Measurements from ENCODE around the gene ZNF541. TPM values are rescaled to one million over a fixed set of nuclear protein-coding genes. Genes with fewer than 3 reads are reported as not detected.

The ZNF541 gene
- total RNA-seq, 2 donors from 2014 or later: 0.69 to 0.96 TPM

DNA sequence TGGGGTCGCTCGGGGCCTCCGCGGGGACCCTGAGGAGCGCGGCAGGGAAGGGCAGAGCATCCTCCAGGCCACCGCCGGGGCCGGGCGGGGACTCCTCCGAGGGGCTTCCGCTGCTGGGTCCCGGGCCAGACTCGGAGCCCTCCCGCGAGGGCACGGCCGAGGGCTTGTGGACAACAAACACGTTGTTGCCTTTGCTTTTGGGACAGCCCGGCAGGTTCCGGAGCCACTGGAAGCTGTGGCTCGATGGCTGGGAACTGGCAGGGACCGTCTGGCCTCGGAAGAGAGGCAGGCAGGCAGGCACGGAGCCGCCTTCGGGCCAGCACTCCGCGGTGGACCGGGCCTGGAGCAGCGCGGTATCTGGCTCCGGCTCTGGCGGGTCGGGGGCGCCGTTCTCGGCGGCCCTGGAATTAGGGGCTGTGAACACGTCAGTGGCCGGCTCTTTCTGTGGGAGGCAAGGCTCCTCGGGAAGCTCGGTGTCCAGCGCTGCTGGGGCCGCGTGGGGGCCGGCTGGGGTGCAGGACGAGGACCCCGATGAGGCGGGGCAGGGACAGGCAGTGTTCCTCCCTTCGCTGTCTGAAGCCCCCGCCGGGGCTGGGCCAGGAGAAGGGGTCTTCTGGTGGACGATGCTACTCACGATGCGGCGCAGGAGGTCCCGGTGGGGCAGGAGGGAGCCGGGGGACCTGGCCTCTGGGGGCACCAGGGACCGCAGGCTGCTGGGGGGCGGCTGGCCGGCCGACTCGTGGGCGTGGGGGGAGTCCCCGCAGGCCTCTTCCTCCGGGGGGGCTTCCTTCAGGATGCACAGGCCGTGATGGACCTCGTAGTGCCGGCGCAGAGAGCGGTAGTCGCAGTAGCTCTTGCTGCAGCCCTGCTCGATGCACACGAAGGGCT, 27.6 kb downstream of the ZNF541 start:
- ATAC-seq (replicated peaks in 1 of 2): peak in 1 of 2 donors; percentile 24
- no peak for DNase-seq
- Mint-ChIP-seq H3K27ac (no peak overlapping the region), H3K27me3 (ENCODE audit: low read depth) (no peaks in the 10 kb centered on the region), H3K9me3 (no peaks in the 10 kb centered on the region), H3K4me3 (peak overlapping the region in 1 of 2 donors; percentile 39), H3K36me3 (ENCODE audit: insufficient read depth in 2 of 2) (no peaks in the 10 kb centered on the region), H3K4me1 (ENCODE audit: low read depth) (peaks cover 18% of the 10 kb centered on the region)

DNA sequence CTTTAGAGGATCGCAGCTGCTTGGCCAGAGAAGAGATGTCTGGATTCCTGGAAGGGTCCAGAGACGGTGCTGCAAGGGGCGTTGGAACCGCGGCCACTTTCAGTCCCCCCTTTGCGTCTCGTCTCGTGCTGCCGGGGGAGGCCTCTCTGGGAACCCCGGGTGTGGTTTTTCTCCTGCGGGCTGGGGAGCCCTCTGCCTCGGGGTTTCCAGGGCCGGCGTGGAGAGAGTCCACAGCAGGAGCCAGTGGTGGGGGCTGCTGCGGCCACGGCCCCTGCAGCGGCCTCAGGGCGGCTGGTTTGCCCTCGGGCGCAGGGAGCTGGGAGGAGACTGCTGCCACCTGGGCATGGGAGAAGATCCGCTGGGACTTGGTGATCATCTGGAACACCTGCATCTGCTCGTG, 28.5 kb downstream of the ZNF541 start:
- Mint-ChIP-seq H3K27ac (no peak overlapping the region), H3K9me3 (no peaks in the 10 kb centered on the region), H3K4me3 (peak overlapping the region in 1 of 2 donors; percentile 40), H3K36me3 (ENCODE audit: insufficient read depth in 2 of 2) (no peaks in the 10 kb centered on the region), H3K27me3 (ENCODE audit: low read depth) (no peaks in the 10 kb centered on the region), H3K4me1 (ENCODE audit: low read depth) (peaks cover 24% of the 10 kb centered on the region)
- ATAC-seq (replicated peaks in 1 of 2): no peak
- DNase-seq: no peak

DNA sequence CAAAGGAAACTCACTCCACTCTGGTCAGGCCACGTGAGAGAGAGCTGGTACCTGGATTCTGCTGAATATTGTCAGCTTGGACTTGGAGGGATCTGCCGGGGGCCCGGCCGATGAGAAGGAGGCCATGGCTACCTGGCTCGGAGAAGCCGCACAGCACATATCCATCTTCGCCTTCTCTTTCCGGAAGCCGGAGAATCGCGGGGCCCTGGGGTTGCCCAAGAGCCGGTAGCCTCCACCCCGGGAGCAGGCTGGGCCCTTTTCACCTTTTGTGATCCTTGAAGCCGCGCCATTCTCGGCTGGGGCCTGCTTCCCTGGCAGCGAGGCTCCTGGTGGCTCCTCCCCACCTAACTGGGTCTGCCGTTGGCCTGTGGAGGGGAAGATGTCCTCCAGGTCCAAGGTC, 28.9 kb downstream of the ZNF541 start:
- Mint-ChIP-seq H3K27me3 (ENCODE audit: low read depth) (no peaks in the 10 kb centered on the region), H3K9me3 (no peaks in the 10 kb centered on the region), H3K4me1 (ENCODE audit: low read depth) (peaks cover 24% of the 10 kb centered on the region), H3K4me3 (no peak overlapping the region), H3K36me3 (ENCODE audit: insufficient read depth in 2 of 2) (no peaks in the 10 kb centered on the region), H3K27ac (no peak overlapping the region)
- no peak for DNase-seq
- ATAC-seq (replicated peaks in 1 of 2): no peak

DNA sequence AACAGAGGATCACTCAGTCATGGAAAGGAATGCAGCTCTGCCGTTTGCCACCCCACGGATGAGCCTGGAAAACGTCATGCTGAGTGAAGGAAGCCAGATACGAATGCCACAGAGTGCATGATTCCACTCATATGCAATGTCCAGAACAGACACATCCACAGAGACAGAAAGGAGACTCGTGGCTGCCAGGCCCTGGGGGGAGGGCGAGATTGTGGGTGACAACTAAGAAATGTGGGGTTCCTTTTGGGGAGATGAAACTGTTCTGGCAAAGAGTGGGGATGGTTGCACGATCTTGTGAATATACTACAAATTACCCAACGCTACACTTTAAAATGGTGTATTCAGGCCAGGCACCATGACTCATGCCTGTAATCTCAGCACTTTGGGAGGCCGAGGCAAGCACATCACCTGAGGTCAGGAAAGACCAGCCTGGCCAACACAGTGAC, 30.9 kb downstream of the ZNF541 start:
- no peak for ATAC-seq (replicated peaks in 1 of 2)
- no peak for DNase-seq
- peaks cover 24% of the 10 kb centered on the region for H3K4me1 Mint-ChIP-seq (ENCODE audit: low read depth)
- H3K27ac Mint-ChIP-seq: peak overlapping the region; percentile 31
- no peaks in the 10 kb centered on the region for H3K9me3 Mint-ChIP-seq
- no peaks in the 10 kb centered on the region for H3K27me3 Mint-ChIP-seq (ENCODE audit: low read depth)
- no peaks in the 10 kb centered on the region for H3K36me3 Mint-ChIP-seq (ENCODE audit: insufficient read depth in 2 of 2)
- peak overlapping the region; percentile 39 to 57 for H3K4me3 Mint-ChIP-seq

DNA sequence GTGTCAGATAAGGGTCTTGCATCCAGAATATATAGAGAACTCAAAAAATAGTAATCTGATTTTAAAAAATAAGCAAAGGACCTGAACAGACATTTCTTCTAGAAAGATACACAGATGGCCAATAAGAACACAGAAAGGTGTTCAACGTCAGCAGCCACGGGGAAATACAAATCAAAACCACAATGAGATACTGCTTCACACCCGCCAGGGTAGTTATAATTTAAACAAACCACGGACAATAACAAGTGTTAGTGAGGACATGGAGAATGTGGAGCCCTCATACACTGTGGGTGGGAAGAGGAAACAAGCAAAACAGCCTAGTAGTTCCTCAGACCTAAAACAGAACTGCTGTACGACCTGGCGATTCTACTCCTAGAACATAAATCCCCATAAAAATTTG, 31.4 kb downstream of the ZNF541 start:
- peak; percentile 84 to 87 for ATAC-seq (replicated peaks in 1 of 2)

DNA sequence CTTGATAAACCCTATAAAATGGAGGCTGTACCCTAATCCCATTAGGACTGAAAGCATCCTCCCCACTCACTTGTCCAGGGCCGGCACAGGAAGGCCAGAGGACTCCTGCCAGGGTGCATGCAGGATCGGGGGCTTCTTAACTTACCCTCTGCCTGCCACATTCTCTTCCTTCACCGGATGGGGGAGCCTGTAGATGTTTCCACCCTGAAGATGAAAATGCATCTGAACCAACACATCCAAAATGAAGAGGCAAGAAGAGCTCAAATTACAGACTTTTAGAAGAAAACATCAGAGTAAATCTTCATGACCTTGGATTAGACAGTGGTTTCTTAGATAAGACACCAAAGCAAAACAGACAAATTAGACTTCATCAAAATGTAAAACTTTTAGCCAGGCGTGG, 32.2 kb downstream of the ZNF541 start:
- Mint-ChIP-seq H3K36me3 (ENCODE audit: insufficient read depth in 2 of 2) (no peaks in the 10 kb centered on the region), H3K4me1 (ENCODE audit: low read depth) (peaks cover 24% of the 10 kb centered on the region), H3K27me3 (ENCODE audit: low read depth) (no peaks in the 10 kb centered on the region), H3K9me3 (no peaks in the 10 kb centered on the region), H3K4me3 (peak overlapping the region in 1 of 2 donors; percentile 35), H3K27ac (no peak overlapping the region)
- ATAC-seq (replicated peaks in 1 of 2): no peak
- no peak for DNase-seq

More for the DNA sequence above, 31.4 kb downstream of the ZNF541 start:
- Mint-ChIP-seq H3K4me3 (peak overlapping the region; percentile 39 to 57), H3K27me3 (ENCODE audit: low read depth) (no peaks in the 10 kb centered on the region), H3K36me3 (ENCODE audit: insufficient read depth in 2 of 2) (no peaks in the 10 kb centered on the region), H3K27ac (peak overlapping the region; percentile 31), H3K4me1 (ENCODE audit: low read depth) (peaks cover 24% of the 10 kb centered on the region), H3K9me3 (no peaks in the 10 kb centered on the region)
- peak; percentile 31 to 42 for DNase-seq

DNA sequence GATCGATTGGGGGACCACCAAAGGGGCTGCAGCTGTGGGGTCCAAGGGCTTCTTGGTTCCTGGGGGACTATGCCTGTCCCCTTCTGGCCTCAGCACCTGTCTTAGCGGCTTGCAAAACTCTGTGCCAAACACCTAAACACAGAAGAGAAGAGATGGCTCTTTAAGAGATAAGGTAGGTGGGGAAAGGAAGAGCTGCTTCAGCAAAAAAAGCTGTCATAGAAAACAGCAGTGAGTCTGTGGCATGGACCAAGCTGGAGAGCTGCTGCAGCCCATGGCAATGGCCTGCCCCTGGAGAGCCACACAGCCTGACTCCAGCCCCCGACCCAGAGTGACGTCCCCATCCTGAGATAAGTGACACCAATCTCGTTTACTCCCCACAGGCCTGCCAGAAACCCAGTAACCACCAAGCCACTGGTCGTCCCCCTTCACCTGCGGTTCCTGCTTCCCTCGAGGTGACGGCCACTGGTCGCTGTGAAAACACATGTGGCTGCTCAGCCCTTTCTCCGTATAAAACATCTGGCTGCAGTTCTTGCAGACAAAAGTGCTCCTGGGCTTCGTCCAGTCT, 33.1 kb downstream of the ZNF541 start:
- H3K27me3 Mint-ChIP-seq (ENCODE audit: low read depth): no peaks in the 10 kb centered on the region
- no peak overlapping the region for H3K4me3 Mint-ChIP-seq
- H3K27ac Mint-ChIP-seq: no peak overlapping the region
- no peaks in the 10 kb centered on the region for H3K9me3 Mint-ChIP-seq
- H3K36me3 Mint-ChIP-seq (ENCODE audit: insufficient read depth in 2 of 2): no peaks in the 10 kb centered on the region
- peak in 1 of 2 donors; percentile 35 for ATAC-seq (replicated peaks in 1 of 2)
- peaks cover 24% of the 10 kb centered on the region for H3K4me1 Mint-ChIP-seq (ENCODE audit: low read depth)
- no peak for DNase-seq

DNA sequence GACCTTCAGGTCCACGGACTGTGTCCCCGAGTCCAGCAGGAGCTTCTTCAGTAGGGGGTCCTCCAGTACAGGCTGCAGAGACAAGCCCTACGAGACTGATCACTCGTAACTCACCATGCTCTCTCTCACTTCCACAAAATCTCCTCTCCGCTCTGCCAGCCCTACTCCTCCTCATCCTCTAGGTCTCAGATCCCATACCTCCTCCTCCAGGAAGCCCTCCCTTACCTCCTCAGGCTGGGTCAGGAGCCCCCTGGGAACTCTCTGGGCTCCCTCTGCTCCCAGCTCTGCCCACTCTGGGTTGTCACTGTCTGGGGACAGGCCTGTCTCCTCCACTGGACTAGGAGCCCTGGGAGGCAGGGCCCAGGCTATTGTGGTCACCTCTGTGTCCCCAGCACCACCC, 34.1 kb downstream of the ZNF541 start:
- Mint-ChIP-seq H3K4me3 (no peak overlapping the region), H3K9me3 (no peaks in the 10 kb centered on the region), H3K27ac (no peak overlapping the region), H3K4me1 (ENCODE audit: low read depth) (peaks cover 24% of the 10 kb centered on the region), H3K36me3 (ENCODE audit: insufficient read depth in 2 of 2) (no peaks in the 10 kb centered on the region), H3K27me3 (ENCODE audit: low read depth) (no peaks in the 10 kb centered on the region)
- ATAC-seq (replicated peaks in 1 of 2) (no peak), DNase-seq (no peak)

DNA sequence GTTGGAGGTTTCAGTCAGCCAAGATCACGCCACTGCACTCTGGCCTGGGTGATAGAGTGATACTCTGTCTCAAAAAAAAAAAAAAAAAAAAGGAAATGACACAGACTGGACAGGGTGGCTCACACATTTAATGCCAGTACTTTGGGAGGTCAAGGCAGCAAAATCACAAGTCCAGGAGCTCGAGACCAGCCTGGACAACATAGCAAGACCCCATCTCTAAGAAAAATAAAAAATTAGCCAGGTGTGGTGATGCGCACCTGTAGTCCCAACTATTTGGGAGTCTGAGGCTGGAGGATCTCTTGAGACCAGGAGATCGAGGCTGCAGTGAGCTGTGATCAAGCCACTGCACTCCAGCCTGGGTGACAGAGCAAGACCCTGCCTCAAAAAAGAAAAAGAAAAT, 35.5 kb downstream of the ZNF541 start:
- Mint-ChIP-seq H3K36me3 (ENCODE audit: insufficient read depth in 2 of 2) (no peaks in the 10 kb centered on the region), H3K9me3 (no peaks in the 10 kb centered on the region), H3K4me1 (ENCODE audit: low read depth) (peaks cover 24% of the 10 kb centered on the region), H3K27ac (no peak overlapping the region), H3K4me3 (no peak overlapping the region), H3K27me3 (ENCODE audit: low read depth) (no peaks in the 10 kb centered on the region)
- ATAC-seq (replicated peaks in 1 of 2) (no peak), DNase-seq (no peak)

DNA sequence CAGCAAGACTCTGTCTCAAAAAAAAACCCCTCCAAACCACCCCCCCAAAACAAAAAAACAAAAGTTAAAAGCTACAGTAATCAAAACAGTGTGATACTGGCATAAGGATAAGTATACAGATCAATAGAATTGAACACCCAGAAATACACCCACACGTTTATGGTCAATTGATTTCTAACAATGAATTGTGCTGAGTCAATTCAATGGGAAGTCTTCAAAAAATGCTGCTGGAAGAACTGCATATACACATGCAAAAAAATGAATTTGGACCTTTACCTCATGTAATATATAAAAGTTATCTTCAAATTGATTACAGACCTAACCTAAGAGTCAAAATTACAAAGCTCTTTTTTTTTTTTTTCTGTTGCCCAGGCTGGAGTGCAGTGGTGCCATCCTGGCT, 38.3 kb downstream of the ZNF541 start:
- Mint-ChIP-seq H3K27me3 (ENCODE audit: low read depth) (no peaks in the 10 kb centered on the region), H3K4me1 (ENCODE audit: low read depth) (no peaks in the 10 kb centered on the region), H3K4me3 (no peak overlapping the region), H3K36me3 (ENCODE audit: insufficient read depth in 2 of 2) (no peaks in the 10 kb centered on the region), H3K9me3 (no peaks in the 10 kb centered on the region), H3K27ac (no peak overlapping the region)
- ATAC-seq (replicated peaks in 1 of 2) (no peak), DNase-seq (no peak)

DNA sequence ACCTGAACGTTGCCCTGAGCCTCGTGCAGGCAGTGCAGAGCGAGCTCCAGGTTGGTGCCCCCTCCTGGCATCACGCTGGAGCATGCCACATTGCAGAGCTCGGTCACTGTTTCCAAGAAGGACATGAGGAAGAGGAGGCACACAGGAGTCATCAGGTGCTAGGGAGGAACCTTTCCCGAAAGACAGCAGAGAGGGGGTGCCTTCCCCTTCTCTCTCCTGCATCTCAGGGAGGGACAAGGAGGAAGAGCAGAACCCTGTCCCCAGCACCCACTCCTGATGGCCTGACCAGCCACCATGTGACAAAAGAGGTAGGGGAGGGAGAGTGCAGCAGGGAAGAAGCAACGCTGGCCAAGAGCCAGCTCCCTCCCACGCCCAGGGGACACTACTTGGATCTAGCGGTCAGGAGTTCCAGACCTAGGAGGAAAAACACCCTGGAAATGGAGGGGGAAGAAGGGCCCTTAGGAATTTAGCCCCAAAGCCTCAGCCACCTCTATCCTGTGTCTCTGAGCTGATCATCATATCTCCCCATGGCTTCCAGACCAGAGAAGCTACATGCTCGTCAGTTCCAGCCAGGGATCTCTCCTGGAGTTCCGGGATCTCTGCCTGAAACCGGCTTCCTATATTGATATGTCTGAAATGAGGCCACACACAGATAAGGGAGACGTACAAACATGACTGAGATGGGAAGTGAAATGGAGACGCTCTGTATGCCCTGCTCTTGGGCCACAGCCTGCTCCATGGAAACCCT, 41.1 kb downstream of the ZNF541 start:
- Mint-ChIP-seq H3K4me3 (no peak overlapping the region), H3K27ac (no peak overlapping the region), H3K9me3 (no peaks in the 10 kb centered on the region), H3K4me1 (ENCODE audit: low read depth) (no peaks in the 10 kb centered on the region), H3K27me3 (ENCODE audit: low read depth) (no peaks in the 10 kb centered on the region), H3K36me3 (ENCODE audit: insufficient read depth in 2 of 2) (no peaks in the 10 kb centered on the region)
- no peak for ATAC-seq (replicated peaks in 1 of 2)
- no peak for DNase-seq

DNA sequence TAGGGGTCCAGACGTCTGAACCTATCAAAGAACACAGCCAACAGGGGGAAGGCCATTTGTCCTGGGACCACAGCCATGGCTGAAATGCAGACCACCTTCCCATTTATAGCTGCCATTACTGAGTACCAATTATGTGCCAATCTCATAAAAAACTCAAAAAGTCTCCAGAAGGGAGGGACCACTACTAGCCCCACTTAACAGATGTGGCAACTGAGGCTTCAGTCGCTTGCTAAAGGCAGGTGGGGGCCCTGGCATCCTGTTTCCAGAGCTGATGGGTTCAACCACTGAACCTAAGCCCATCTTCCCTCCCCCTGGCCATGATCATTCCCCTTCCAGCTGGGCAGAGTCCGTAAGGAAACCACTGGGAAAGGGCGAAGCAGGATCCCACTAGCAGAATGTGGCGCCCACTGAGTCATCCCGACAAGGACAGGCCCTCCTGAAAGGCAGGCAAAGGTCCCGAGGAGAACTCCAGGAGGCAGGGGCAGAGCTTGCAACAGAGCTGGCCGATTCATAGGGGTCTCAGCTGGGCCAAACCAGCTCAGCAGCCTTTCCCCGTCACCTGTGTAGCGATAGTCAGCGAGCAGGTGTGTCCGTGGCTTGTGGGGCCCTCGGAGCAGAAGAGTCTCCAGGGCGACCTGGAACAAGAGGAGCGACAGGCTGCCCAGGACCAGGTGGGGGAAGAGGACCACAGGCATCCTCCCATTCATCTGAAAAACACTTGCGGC, 43.8 kb downstream of the ZNF541 start:
- Mint-ChIP-seq H3K4me3 (no peak overlapping the region), H3K27ac (no peak overlapping the region), H3K27me3 (ENCODE audit: low read depth) (no peaks in the 10 kb centered on the region), H3K9me3 (no peaks in the 10 kb centered on the region), H3K4me1 (ENCODE audit: low read depth) (no peaks in the 10 kb centered on the region), H3K36me3 (ENCODE audit: insufficient read depth in 2 of 2) (no peaks in the 10 kb centered on the region)
- ATAC-seq (replicated peaks in 1 of 2) (no peak), DNase-seq (no peak)

DNA sequence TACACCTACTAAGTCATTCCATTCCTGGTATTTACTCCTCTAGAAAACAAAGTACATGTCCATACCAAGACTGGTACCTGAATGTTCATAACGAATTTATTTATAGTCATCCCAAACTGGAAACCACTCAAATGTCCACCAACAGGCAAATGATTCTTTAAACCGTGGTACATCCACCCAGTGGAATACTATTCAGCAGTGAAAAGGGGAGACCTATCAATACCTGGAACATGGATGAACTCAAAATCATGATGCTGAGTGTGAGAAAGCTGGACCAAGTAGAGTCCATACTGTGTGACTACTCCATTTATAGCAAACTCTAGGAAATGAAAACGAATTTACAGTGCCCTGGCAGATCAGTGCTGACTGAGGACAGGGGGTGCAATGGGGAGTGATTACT, 46.1 kb downstream of the ZNF541 start:
- H3K27me3 Mint-ChIP-seq (ENCODE audit: low read depth): peaks cover 11% of the 10 kb centered on the region
- H3K27ac Mint-ChIP-seq: no peak overlapping the region
- ATAC-seq (replicated peaks in 1 of 2): no peak
- no peak overlapping the region for H3K4me3 Mint-ChIP-seq
- no peaks in the 10 kb centered on the region for H3K36me3 Mint-ChIP-seq (ENCODE audit: insufficient read depth in 2 of 2)
- DNase-seq: no peak
- no peaks in the 10 kb centered on the region for H3K9me3 Mint-ChIP-seq
- peaks cover 3% of the 10 kb centered on the region for H3K4me1 Mint-ChIP-seq (ENCODE audit: low read depth)

Data from activated T-cell treated with anti-CD3 and anti-CD28 coated beads, Interleukin-2, amount 50 U/mL, for 72 hours (primary cell).